Urinary bladder (tissue), 4 donors: ENCODE results near the gene PANK4. TPM values are rescaled to one million over a fixed set of nuclear protein-coding genes. Genes with fewer than 3 reads are reported as not detected.

ENCODE experiments used
- DNase-seq: peaks from one replicate; pipeline ENCODE4 v3.0.0-alpha.2; 2015; ENCODE audit errors: extremely low spot score
- H3K27ac ChIP-seq: one replicate; pipeline ENCODE4 v1.5.1; 2013; ENCODE audit warnings: low read depth, mild to moderate bottlenecking, moderate library complexity
- H3K36me3 ChIP-seq: one replicate; pipeline ENCODE4 v1.6.1; 2013; ENCODE audit warnings: mild to moderate bottlenecking, moderate library complexity; ENCODE audit not compliant: insufficient read depth
- H3K4me1 ChIP-seq: one replicate; pipeline ENCODE4 v1.6.1; 2013; ENCODE audit warnings: mild to moderate bottlenecking, moderate library complexity; ENCODE audit not compliant: insufficient read depth
- H3K4me3 ChIP-seq: one replicate; pipeline ENCODE4 v1.5.1; 2013; ENCODE audit warnings: low read depth, low read length
- WGBS: extraction: QIAGEN DNeasy Blood & Tissue Kit; methylation state at CpG from one replicate; pipeline ENCODE4 v1.1.7; 2013; 5-methylcytosine and 5-hydroxymethylcytosine counted together
- polyA plus RNA-seq: library from polyadenylated mRNA; stranded (reverse); fragments of 200-250 nt; gene quantifications from one replicate; pipeline ENCODE4 v1.2.3, GENCODE V29; 2013
- total RNA-seq: library from RNA; depleted of rRNA; stranded (reverse); fragments of >200 nt; gene quantifications from one replicate; pipeline ENCODE4 v1.2.3, GENCODE V29; 2014
- donor health status: healthy with polysubstance abuse.
- donor health status: healthy.

The PANK4 gene
- total and polyA plus RNA-seq, 2 donors: 19.2 to 28.6 TPM

DNA sequence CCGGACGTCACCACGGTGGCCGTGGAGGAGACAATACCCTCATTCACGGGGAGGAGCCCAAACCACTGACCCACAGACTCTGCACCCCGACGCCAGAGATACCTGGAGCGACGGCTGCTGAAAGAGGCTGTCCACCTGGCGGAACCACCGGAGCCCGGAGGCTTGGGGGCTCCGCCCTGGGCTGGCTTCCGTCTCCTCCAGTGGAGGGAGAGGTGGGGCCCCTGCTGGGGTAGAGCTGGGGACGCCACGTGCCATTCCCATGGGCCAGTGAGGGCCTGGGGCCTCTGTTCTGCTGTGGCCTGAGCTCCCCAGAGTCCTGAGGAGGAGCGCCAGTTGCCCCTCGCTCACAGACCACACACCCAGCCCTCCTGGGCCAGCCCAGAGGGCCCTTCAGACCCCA lies 36.8 kb upstream of the PANK4 start:
- H3K4me3 ChIP-seq: no peak overlapping the region
- 79% methylated on average over 18 of the region's 18 CpGs for WGBS
- no peaks in the 10 kb centered on the region for H3K4me1 ChIP-seq
- no peaks in the 10 kb centered on the region for H3K36me3 ChIP-seq
- no peak for DNase-seq
- no peak overlapping the region for H3K27ac ChIP-seq

DNA sequence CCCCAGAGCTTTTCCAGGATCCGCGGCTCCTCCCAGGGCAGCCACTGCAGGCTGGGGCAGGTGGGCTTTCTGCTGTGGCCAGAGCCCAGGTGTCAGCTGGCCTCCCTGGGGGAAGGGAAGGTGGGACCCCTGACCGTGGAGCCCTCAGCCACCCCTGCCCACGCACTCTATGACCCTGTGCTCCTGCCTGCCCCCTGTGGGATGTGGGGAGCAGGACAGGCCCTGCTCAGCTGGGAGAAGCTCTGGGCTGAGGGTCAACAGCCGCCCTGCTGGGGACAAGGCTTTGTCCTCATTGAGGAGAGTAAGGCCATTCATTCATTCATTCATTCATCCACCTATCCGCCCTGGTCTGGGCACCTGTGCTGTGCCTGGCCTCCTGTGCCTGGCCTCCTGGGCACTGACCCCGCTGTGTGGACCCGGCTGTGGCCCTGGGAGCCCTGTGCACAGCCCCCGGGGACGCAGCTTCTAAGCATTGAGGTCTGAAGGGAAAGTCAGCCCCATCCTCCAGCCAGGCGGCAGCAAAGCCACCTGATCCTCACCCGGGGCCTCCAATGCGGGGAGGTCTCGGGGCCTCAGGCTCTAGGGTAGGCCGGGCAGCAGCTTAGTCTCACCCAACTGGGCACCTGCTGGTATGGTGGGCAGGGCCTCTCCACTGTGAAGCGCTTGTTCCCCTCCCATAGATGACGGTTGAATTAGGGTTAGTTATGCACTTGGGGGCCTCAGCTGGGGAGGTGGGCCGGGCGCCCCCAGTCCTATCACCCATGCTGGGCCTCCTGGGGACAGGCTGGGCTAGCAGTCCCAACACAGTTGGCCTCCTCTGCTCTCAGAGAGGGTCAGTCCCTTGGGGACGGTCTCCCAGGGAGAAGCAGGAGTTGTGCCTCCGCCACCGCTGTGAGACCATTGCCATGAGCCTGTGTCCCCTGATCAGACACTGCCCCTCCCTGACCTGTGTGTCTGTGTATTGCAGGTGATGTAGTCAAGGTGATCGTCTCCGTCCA lies 35.8 kb upstream of the PANK4 start:
- Histone ChIP-seq H3K27ac (no peak overlapping the region), H3K36me3 (no peaks in the 10 kb centered on the region), H3K4me3 (no peak overlapping the region), H3K4me1 (no peaks in the 10 kb centered on the region)
- WGBS: 90% methylated on average over 24 of the region's 24 CpGs
- DNase-seq: no peak

DNA sequence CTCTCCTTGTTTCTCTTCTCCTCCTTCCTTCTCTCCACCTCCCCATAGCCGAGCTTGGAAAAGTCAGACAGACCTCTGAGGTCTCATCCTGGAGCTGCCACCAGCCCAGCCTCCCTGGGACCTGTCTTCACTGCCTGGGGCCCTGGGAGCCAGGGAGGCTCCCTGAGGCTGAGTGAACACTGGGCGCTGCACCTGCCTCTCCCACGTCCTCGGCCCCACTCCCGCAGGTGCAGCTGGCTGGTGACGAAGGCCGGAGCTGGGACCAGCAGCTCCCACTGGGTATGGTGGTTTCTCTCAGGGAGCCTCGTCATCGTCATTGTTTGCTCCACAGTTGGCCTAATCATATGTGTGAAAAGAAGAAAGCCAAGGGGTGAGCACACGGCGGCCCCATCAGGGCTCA lies 35.0 kb upstream of the PANK4 start:
- H3K4me1 ChIP-seq: no peaks in the 10 kb centered on the region
- 88% methylated on average over 11 of the region's 11 CpGs for whole genome bisulfite sequencing
- no peaks in the 10 kb centered on the region for H3K36me3 ChIP-seq
- DNase-seq: no peak
- H3K4me3 ChIP-seq: no peak overlapping the region
- no peak overlapping the region for H3K27ac ChIP-seq

DNA sequence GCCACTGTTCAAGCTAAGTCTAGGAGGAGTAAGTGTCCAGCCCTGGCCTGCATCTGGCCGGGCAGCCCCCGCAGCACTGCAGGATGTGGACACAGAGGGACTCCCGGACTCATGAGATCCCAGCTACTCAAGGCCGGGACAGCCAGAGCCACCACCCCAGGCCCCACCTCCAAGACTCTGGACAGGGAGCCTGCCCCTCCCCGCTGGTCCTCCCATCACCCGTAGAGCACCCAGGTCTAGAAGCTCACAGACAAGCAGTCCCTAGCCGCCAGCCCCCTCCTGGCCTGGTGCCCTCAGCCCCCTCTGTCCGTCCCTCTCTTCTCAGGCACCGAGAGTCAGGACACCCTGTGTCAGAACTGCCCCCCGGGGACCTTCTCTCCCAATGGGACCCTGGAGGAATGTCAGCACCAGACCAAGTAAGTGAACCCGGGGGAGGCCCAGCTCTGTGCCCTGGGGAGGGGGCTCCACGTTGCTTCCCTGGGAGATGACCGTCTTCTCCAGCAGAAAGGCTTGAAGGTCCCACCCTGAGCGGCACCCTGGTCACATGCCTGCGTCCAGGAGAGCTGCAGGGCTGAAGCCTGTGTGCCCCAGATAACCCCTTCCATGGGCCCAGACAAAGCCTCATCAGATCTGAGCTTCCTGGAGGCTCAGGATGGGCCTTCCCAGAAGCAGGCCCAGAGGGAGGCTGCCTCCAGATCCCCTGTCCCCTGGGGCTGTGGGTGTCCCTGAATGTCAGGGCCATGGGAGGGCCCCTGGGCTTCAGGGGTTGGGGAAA lies 34.1 kb upstream of the PANK4 start:
- Histone ChIP-seq H3K36me3 (no peaks in the 10 kb centered on the region), H3K27ac (no peak overlapping the region), H3K4me1 (no peaks in the 10 kb centered on the region), H3K4me3 (no peak overlapping the region)
- 86% methylated on average over 15 of the region's 15 CpGs for WGBS
- no peak for DNase-seq

DNA sequence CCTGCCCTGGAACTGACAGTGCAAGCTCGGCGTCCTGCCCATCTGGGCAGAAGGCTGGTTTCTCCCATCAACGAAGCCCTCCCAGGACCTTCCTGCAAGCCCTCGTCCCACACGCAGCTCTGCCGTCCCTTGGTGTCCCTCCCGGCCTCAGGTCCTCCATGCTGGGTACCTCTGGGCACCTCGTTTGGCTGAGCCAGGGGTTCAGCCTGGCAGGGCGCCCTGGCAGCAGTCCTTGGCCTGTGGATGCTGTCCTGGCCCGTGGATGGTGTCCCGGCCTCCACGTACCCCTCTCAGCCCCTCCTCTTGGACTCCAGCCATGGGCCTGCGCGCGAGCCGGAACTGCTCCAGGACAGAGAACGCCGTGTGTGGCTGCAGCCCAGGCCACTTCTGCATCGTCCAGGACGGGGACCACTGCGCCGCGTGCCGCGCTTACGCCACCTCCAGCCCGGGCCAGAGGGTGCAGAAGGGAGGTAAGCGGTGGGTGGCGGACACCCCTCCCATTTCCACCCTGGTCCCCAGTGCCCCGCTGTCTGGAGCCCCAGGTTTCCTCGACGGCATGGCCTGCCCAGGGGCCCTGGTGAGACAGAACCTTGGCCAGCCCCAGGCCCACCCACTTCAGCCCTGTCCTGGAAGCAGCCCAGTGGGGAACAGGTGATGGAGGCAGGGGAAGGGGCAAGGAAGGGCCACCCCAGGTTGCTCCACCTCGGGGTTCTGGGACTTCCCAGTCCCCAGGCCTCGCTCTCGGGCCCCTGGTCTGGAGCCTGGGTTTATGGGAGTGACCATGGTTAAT lies 33.3 kb upstream of the PANK4 start:
- Histone ChIP-seq H3K27ac (no peak overlapping the region), H3K4me3 (no peak overlapping the region), H3K36me3 (no peaks in the 10 kb centered on the region), H3K4me1 (no peaks in the 10 kb centered on the region)
- DNase-seq: no peak
- 84% methylated on average over 35 of the region's 35 CpGs for WGBS

DNA sequence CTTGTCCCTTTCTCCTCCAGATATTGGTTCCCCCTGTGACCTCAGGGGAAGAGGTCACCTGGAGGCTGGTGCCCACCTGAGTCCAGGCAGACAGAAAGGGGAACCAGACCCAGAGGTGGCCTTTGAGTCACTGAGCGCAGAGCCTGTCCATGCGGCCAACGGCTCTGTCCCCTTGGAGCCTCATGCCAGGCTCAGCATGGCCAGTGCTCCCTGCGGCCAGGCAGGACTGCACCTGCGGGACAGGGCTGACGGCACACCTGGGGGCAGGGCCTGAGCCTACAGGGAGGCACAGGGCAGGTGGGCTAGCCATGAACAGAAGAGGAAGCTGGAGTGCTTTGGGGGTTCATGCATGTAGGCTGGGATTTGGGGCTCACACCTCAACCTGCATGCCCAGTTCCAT lies 32.5 kb upstream of the PANK4 start:
- Histone ChIP-seq H3K36me3 (no peaks in the 10 kb centered on the region), H3K4me1 (no peaks in the 10 kb centered on the region), H3K27ac (no peak overlapping the region), H3K4me3 (no peak overlapping the region)
- DNase-seq: no peak
- WGBS: 94% methylated on average over 6 of the region's 6 CpGs

DNA sequence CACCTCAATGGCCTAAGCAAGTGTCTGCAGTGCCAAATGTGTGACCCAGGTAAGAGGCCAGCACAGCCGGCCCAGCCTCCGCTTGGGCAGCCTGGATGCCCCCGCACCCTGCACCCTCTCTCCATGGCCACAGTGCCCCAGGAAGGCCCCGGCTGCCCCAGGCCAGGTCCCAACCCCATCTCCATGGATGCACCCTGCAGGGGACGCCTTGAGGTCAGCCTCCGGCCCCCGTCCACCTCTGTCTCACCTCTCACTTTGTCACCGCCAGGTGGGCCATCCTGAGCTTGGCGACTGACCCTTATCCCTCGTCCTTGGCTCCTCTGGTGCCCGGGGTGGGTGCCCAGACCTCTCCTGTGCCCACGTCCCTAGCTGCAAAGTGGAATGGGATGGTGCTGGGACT lies 32.0 kb upstream of the PANK4 start:
- WGBS: 94% methylated on average over 12 of the region's 12 CpGs
- Histone ChIP-seq H3K4me1 (no peaks in the 10 kb centered on the region), H3K4me3 (no peak overlapping the region), H3K36me3 (no peaks in the 10 kb centered on the region), H3K27ac (no peak overlapping the region)
- DNase-seq: no peak

DNA sequence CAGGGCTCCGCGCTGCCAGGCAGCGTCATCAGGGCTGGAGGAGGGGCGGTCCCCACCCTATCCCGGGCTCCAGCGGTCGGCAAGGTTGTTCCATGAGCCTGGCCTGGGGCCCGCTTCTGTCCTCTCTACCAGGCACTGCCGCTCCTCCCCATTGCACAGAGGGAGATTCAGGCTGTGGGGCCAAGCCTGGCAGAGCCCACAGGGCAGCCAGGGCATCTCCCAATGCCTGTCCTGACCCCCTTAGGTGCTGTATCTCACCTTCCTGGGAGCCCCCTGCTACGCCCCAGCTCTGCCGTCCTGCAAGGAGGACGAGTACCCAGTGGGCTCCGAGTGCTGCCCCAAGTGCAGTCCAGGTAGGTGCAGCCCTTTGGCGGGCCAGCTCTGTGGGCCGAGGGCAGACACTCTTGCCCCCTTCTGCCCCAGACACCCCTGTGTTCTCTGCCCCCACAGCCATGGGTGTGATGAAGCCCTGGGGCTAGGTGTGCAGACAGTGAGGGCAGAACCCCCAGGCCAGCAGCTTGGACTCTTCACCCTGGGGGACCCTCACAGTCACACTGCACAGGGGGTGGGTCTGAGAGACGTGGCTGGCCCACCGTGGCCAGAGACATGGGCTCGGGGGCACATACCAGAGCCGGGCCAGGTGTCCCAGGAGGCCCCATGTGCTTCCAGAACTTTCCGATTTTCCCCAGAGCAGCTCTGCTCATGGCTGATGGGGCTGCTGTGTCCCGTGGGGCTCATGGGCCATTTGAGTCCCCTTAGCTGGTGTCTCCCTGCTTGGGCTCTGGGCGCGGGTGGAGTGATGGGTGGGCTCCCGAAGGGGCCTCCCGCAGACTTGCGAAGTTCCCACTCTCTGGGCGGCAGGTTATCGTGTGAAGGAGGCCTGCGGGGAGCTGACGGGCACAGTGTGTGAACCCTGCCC lies 31.3 kb upstream of the PANK4 start:
- H3K36me3 ChIP-seq: no peaks in the 10 kb centered on the region
- no peak overlapping the region for H3K27ac ChIP-seq
- WGBS: 84% methylated on average over 30 of the region's 30 CpGs

DNA sequence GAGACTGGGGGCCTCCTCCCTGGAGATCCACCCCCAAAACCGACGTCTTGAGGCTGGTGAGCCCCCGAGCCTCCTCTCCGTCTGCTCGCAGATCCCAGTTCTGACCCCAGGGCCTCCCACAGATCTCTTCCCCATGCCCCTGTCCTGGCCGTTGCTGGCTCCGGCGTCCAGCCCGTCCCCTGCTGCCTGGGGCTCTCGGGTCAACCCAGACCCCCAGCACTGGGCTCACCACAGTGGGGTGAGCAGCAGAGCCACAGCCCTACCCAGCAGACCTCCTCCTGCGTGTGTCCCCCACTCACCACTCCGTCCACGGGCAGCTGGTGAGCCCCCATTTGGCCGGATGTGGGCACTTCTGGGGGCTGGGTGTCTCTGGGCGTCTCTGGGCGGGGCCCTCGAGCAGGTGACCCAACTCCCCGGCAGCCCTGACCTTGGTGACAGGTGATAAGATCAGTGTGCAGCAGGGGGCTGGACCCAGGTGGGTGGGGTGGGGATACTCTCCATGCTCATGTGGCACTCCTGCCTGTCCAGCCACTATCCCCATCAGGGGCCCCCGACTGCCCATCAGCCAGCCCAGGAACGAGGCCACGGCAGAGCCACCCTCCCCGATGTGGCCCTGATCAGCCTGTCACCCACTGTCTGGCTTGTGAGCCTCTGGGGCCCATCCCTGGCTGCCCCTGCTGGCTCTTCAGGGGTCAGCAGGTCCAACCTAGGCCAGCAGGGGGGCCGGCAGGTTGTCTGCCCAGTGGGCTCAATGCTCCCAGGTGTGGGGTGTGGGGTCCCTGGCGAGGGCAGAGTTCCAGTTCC lies 30.5 kb upstream of the PANK4 start:
- H3K4me1 ChIP-seq: no peaks in the 10 kb centered on the region
- peak overlapping the region; percentile 68 for H3K27ac ChIP-seq
- H3K4me3 ChIP-seq: peak overlapping the region; percentile 57
- no peak for DNase-seq
- H3K36me3 ChIP-seq: no peaks in the 10 kb centered on the region
- 29% methylated on average over 24 of the region's 24 CpGs for WGBS

More for the DNA sequence above, 31.3 kb upstream of the PANK4 start:
- H3K4me1 ChIP-seq: no peaks in the 10 kb centered on the region
- peak overlapping the region; percentile 57 for H3K4me3 ChIP-seq
- DNase-seq: no peak

DNA sequence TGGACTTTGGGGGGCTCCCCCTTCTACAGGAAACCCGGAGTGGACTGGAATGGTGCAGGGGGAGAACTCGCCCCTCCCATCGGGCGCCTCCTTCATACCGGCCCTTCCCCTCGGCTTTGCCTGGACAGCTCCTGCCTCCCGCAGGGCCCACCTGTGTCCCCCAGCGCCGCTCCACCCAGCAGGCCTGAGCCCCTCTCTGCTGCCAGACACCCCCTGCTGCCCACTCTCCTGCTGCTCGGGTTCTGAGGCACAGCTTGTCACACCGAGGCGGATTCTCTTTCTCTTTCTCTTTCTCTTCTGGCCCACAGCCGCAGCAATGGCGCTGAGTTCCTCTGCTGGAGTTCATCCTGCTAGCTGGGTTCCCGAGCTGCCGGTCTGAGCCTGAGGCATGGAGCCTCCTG lies 29.9 kb upstream of the PANK4 start, which contains the start of gene TNFRSF14:
Gene TNFRSF14 (plus strand): TSS at position 95 of the 401 bp plus-strand sequence. CDS start 294 bp downstream, at position 389.
- no peak for DNase-seq
- Histone ChIP-seq H3K36me3 (no peaks in the 10 kb centered on the region), H3K4me1 (no peaks in the 10 kb centered on the region), H3K4me3 (peak within 1 kb of the TSS; percentile 57), H3K27ac (peak within 1 kb of the TSS; percentile 94)
- WGBS: 3% methylated on average over 16 of the region's 16 CpGs

DNA sequence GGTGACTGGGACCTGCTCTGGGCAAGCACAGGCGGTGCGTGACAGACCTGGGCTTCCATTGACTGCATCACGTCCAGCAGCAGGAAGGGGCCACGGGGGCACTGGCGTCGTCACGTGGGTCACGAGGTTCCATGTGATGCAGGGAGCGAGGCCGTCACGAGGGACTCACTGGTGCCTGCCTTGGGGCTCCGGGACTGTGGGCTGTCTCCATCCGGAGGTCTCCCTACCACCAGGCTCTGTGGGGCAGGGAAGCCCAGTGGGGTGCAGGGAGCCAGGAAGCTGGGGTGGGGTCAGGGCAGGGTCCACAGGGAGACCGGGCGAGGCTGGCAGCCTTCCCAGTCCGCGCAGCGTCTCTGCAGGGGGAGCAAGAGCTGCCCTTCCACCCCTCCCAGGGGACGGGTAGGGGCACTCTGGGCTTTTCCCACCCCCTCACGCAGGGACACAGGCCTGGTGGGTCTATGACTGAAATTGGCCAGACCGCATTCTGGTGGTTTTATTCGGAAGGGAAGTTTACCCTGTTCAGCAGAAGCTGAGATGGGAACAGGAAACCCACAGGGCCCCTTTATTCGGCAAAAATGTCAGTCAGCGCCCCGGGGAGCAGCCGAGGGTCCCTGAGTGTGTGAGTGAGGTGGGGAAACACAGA lies 29.4 kb upstream of the PANK4 start:
- Histone ChIP-seq H3K36me3 (no peaks in the 10 kb centered on the region), H3K4me3 (peak overlapping the region; percentile 57), H3K4me1 (no peaks in the 10 kb centered on the region), H3K27ac (peak overlapping the region; percentile 94)
- WGBS: 13% methylated on average over 26 of the region's 26 CpGs
- DNase-seq: no peak
